Measurements from ENCODE around the gene TKT.
"Not testable (repeated sequence)": the region's sequence is repeated elsewhere in the genome, so short reads cannot be mapped to it uniquely, and the experiment has no call there.

The TKT gene

GRCh38 chr3:53282581-53282980, 26.8 kb upstream of the TKT start:
- Histone ChIP-seq H3K9ac (ENCODE audit: low read length in 5 of 5) (no peak overlapping the region), H3K9me3 (ENCODE audit: control insufficient read depth in 5 of 5, low read length in 5 of 5) (no peaks in the 10 kb centered on the region), H3K27ac (ENCODE audit: low read depth, low read length) (no peak overlapping the region), H3K27me3 (ENCODE audit: control insufficient read depth in 5 of 5, insufficient read depth in 4 of 5, low read length in 5 of 5) (no peaks in the 10 kb centered on the region), H3K36me3 (ENCODE audit: control insufficient read depth in 5 of 5, insufficient read depth in 5 of 5, low read length in 5 of 5) (peaks cover 20 to 51% (median 32%) of the 10 kb centered on the region in 5 donors), H3K4me1 (ENCODE audit: control insufficient read depth in 5 of 5, insufficient read depth in 5 of 5, low read length in 5 of 5) (peaks cover 0 to 7% (median 0%) of the 10 kb centered on the region in 5 donors), H3K4me3 (ENCODE audit: low read depth in 1 of 5, low read length in 5 of 5) (no peak overlapping the region)

- Histone ChIP-seq H3K27ac (ENCODE audit: low read depth, low read length) (no peak overlapping the region), H3K9ac (ENCODE audit: low read length in 5 of 5) (no peak overlapping the region), H3K4me1 (ENCODE audit: control insufficient read depth in 5 of 5, insufficient read depth in 5 of 5, low read length in 5 of 5) (no peaks in the 10 kb centered on the region), H3K27me3 (ENCODE audit: control insufficient read depth in 5 of 5, insufficient read depth in 4 of 5, low read length in 5 of 5) (no peaks in the 10 kb centered on the region), H3K9me3 (ENCODE audit: control insufficient read depth in 5 of 5, low read length in 5 of 5) (no peaks in the 10 kb centered on the region), H3K4me3 (ENCODE audit: low read depth in 1 of 5, low read length in 5 of 5) (no peak overlapping the region), H3K36me3 (ENCODE audit: control insufficient read depth in 5 of 5, insufficient read depth in 5 of 5, low read length in 5 of 5) (peaks cover 3 to 18% (median 8%) of the 10 kb centered on the region in 5 donors)
Observed at GRCh38 chr3:53278667-53279066, 22.8 kb upstream of the TKT start.

DNA sequence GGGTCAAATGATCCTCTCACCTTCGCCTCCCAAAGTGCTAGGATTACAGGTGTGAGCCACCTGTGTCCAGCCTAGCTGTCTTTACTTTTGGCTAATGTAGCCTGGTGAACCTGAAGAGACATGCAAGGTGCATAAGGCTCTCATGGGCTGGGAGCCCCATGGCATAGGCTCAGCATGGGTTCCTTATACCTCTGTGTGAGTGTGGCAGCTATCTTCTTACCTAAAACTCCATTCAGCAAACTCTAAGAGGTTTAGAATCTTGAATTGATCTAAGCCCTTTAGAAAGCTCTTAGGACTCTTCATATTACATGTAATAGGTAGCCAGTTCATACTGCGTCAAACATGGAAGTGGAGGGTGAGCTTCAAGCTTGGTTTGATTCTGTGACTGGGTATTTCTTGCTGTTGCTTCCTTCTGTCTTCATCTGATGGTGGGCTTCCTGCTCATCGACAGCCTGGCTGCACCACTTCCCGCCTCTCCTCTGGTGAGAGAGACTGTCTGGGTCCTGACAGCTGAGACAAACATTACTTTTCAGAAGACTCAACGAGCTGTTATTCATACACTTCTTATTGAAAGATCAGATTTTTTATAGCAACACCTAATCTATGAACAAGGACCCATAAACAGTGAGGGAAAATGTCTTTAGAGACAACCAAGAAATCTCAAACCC, 19.2 kb upstream of the TKT start:
- no peaks in the 10 kb centered on the region for H3K36me3 ChIP-seq (ENCODE audit: control insufficient read depth in 5 of 5, insufficient read depth in 5 of 5, low read length in 5 of 5)
- H3K9me3 ChIP-seq (ENCODE audit: control insufficient read depth in 5 of 5, low read length in 5 of 5) = no peaks in the 10 kb centered on the region
- H3K9ac ChIP-seq (ENCODE audit: low read length in 5 of 5) = no peak overlapping the region
- H3K27ac ChIP-seq (ENCODE audit: low read depth, low read length) = no peak overlapping the region
- no peak overlapping the region for H3K4me3 ChIP-seq (ENCODE audit: low read depth in 1 of 5, low read length in 5 of 5)
- peaks cover under 1 to 10% (median 7%) of the 10 kb centered on the region in 5 donors for H3K4me1 ChIP-seq (ENCODE audit: control insufficient read depth in 5 of 5, insufficient read depth in 5 of 5, low read length in 5 of 5)
- no peaks in the 10 kb centered on the region for H3K27me3 ChIP-seq (ENCODE audit: control insufficient read depth in 5 of 5, insufficient read depth in 4 of 5, low read length in 5 of 5)

DNA sequence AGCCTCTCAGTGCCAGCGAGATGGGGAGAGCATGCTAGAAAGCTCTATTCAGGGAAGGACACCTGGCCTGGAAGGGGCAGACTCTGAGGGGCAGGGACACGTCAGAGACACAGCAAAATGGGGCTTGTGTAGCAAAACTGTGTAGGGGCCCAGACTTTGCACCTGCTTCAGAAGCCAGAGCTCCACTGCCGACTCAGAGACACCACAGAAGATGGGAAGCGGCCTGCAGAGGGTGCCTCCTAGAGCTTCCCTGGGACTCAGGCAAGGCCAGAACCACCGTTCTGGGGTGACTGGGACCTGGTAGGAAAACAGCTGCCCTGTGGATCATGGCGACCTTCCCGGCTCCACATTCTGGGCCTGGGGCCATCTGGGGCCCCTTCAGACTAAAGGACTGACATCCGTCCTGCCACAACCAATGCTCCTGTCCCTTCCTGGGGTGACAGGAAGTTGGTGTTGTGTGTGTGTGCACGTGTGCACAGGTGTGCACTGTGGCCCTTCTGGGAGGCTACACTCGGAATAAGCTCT, 17.4 kb upstream of the TKT start:
- no peak overlapping the region for H3K4me3 ChIP-seq (ENCODE audit: low read depth in 1 of 5, low read length in 5 of 5)
- no peaks in the 10 kb centered on the region for H3K36me3 ChIP-seq (ENCODE audit: control insufficient read depth in 5 of 5, insufficient read depth in 5 of 5, low read length in 5 of 5)
- no peaks in the 10 kb centered on the region for H3K27me3 ChIP-seq (ENCODE audit: control insufficient read depth in 5 of 5, insufficient read depth in 4 of 5, low read length in 5 of 5)
- H3K9ac ChIP-seq (ENCODE audit: low read length in 5 of 5) = no peak overlapping the region
- H3K4me1 ChIP-seq (ENCODE audit: control insufficient read depth in 5 of 5, insufficient read depth in 5 of 5, low read length in 5 of 5) = peaks cover 2 to 19% (median 14%) of the 10 kb centered on the region in 5 donors
- H3K27ac ChIP-seq (ENCODE audit: low read depth, low read length) = no peak overlapping the region
- no peaks in the 10 kb centered on the region for H3K9me3 ChIP-seq (ENCODE audit: control insufficient read depth in 5 of 5, low read length in 5 of 5)

GRCh38 chr3:53269888-53270880, 14.4 kb upstream of the TKT start:
- peak overlapping the region; percentile 98 for H3K27ac ChIP-seq (ENCODE audit: low read depth, low read length)
- H3K9me3 ChIP-seq (ENCODE audit: control insufficient read depth in 5 of 5, low read length in 5 of 5) = no peaks in the 10 kb centered on the region

GRCh38 chr3:53269193-53269592, 13.4 kb upstream of the TKT start:
- H3K4me3 ChIP-seq (ENCODE audit: low read depth in 1 of 5, low read length in 5 of 5); H3K27me3 ChIP-seq (ENCODE audit: control insufficient read depth in 5 of 5, insufficient read depth in 4 of 5, low read length in 5 of 5); H3K9me3 ChIP-seq (ENCODE audit: control insufficient read depth in 5 of 5, low read length in 5 of 5); H3K9ac ChIP-seq (ENCODE audit: low read length in 5 of 5); H3K36me3 ChIP-seq (ENCODE audit: control insufficient read depth in 5 of 5, insufficient read depth in 5 of 5, low read length in 5 of 5): not testable (repeated sequence)
- peaks cover 2 to 29% (median 20%) of the 10 kb centered on the region in 5 donors for H3K4me1 ChIP-seq (ENCODE audit: control insufficient read depth in 5 of 5, insufficient read depth in 5 of 5, low read length in 5 of 5)
- H3K27ac ChIP-seq (ENCODE audit: low read depth, low read length) = peak overlapping the region; percentile 98

More at GRCh38 chr3:53269888-53270880, 14.4 kb upstream of the TKT start:
- H3K27me3 ChIP-seq (ENCODE audit: control insufficient read depth in 5 of 5, insufficient read depth in 4 of 5, low read length in 5 of 5) = no peaks in the 10 kb centered on the region
- H3K4me3 ChIP-seq (ENCODE audit: low read depth in 1 of 5, low read length in 5 of 5) = peak overlapping the region in 2 of 5 donors; percentile 1 to 12
- peaks cover 2 to 20% (median 16%) of the 10 kb centered on the region in 5 donors for H3K4me1 ChIP-seq (ENCODE audit: control insufficient read depth in 5 of 5, insufficient read depth in 5 of 5, low read length in 5 of 5)
- H3K36me3 ChIP-seq (ENCODE audit: control insufficient read depth in 5 of 5, insufficient read depth in 5 of 5, low read length in 5 of 5) = no peaks in the 10 kb centered on the region
- peak overlapping the region; percentile 66 to 92 (median 72) for H3K9ac ChIP-seq (ENCODE audit: low read length in 5 of 5)

DNA sequence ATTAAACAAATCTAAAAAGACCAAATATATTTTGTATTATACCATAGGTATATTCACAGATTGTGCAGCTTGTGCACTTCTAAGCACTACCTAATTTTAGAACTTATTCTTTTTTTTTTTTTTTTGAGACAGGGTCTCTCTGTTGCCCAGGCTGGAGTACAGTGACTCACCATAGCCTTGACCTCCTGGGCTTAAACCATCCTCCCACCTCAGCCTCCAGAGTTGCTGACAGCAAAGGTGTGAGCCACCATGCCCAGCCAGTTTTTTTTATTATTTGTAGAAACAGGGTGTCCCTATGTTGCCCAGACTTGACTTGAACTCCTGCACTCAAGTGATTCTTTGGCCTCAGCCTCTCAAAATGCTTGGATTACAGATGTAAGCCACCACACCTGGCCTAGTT, 11.9 kb upstream of the TKT start:
- Histone ChIP-seq H3K9ac (ENCODE audit: low read length in 5 of 5) (no peak overlapping the region), H3K27me3 (ENCODE audit: control insufficient read depth in 5 of 5, insufficient read depth in 4 of 5, low read length in 5 of 5) (no peaks in the 10 kb centered on the region), H3K36me3 (ENCODE audit: control insufficient read depth in 5 of 5, insufficient read depth in 5 of 5, low read length in 5 of 5) (no peaks in the 10 kb centered on the region), H3K4me3 (ENCODE audit: low read depth in 1 of 5, low read length in 5 of 5) (no peak overlapping the region), H3K27ac (ENCODE audit: low read depth, low read length) (no peak overlapping the region), H3K9me3 (ENCODE audit: control insufficient read depth in 5 of 5, low read length in 5 of 5) (no peaks in the 10 kb centered on the region), H3K4me1 (ENCODE audit: control insufficient read depth in 5 of 5, insufficient read depth in 5 of 5, low read length in 5 of 5) (peaks cover 2 to 29% (median 20%) of the 10 kb centered on the region in 5 donors)

- Histone ChIP-seq H3K36me3 (ENCODE audit: control insufficient read depth in 5 of 5, insufficient read depth in 5 of 5, low read length in 5 of 5) (no peaks in the 10 kb centered on the region), H3K27ac (ENCODE audit: low read depth, low read length) (peak overlapping the region; percentile 18), H3K4me3 (ENCODE audit: low read depth in 1 of 5, low read length in 5 of 5) (no peak overlapping the region), H3K9me3 (ENCODE audit: control insufficient read depth in 5 of 5, low read length in 5 of 5) (no peaks in the 10 kb centered on the region), H3K4me1 (ENCODE audit: control insufficient read depth in 5 of 5, insufficient read depth in 5 of 5, low read length in 5 of 5) (peaks cover 4 to 41% (median 33%) of the 10 kb centered on the region in 5 donors), H3K9ac (ENCODE audit: low read length in 5 of 5) (no peak overlapping the region), H3K27me3 (ENCODE audit: control insufficient read depth in 5 of 5, insufficient read depth in 4 of 5, low read length in 5 of 5) (no peaks in the 10 kb centered on the region)
Observed at GRCh38 chr3:53264718-53265117, 8.9 kb upstream of the TKT start.

DNA sequence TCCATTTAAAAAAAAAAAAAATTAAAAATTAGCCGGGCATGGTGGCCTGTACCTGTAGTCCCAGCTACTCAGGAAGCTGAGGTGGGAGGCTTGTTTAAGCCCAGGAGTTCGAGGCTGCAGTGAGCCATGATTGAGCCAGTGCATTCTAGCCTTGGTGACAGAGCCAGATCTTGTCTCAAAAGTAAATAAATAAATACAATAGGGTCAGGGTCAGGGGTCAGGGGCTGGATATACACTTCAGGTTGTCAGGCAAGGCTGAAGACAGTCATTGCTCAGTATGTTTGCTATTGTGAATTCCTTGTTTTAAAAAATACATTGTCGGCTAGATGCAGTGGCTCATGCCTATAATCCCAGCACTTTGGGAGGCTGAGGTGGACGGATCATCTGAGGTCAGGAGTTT, 8.1 kb upstream of the TKT start:
- no peak overlapping the region for H3K4me3 ChIP-seq (ENCODE audit: low read depth in 1 of 5, low read length in 5 of 5)
- no peaks in the 10 kb centered on the region for H3K36me3 ChIP-seq (ENCODE audit: control insufficient read depth in 5 of 5, insufficient read depth in 5 of 5, low read length in 5 of 5)
- no peaks in the 10 kb centered on the region for H3K27me3 ChIP-seq (ENCODE audit: control insufficient read depth in 5 of 5, insufficient read depth in 4 of 5, low read length in 5 of 5)
- H3K4me1 ChIP-seq (ENCODE audit: control insufficient read depth in 5 of 5, insufficient read depth in 5 of 5, low read length in 5 of 5) = peaks cover 7 to 43% (median 36%) of the 10 kb centered on the region in 5 donors
- H3K9me3 ChIP-seq (ENCODE audit: control insufficient read depth in 5 of 5, low read length in 5 of 5) = no peaks in the 10 kb centered on the region
- no peak overlapping the region for H3K27ac ChIP-seq (ENCODE audit: low read depth, low read length)
- no peak overlapping the region for H3K9ac ChIP-seq (ENCODE audit: low read length in 5 of 5)

GRCh38 chr3:53261712-53262111, 5.9 kb upstream of the TKT start:
- Histone ChIP-seq H3K9me3 (ENCODE audit: control insufficient read depth in 5 of 5, low read length in 5 of 5) (no peaks in the 10 kb centered on the region), H3K4me1 (ENCODE audit: control insufficient read depth in 5 of 5, insufficient read depth in 5 of 5, low read length in 5 of 5) (peaks cover 7 to 43% (median 36%) of the 10 kb centered on the region in 5 donors), H3K4me3 (ENCODE audit: low read depth in 1 of 5, low read length in 5 of 5) (no peak overlapping the region), H3K9ac (ENCODE audit: low read length in 5 of 5) (peak overlapping the region in 1 of 5 donors; percentile 47), H3K36me3 (ENCODE audit: control insufficient read depth in 5 of 5, insufficient read depth in 5 of 5, low read length in 5 of 5) (no peaks in the 10 kb centered on the region), H3K27me3 (ENCODE audit: control insufficient read depth in 5 of 5, insufficient read depth in 4 of 5, low read length in 5 of 5) (no peaks in the 10 kb centered on the region), H3K27ac (ENCODE audit: low read depth, low read length) (peak overlapping the region; percentile 46)

Measured in subcutaneous abdominal adipose tissue (tissue), 5 donors.